H1 (cell line): ENCODE measurements around the gene SEPTIN5. TPM values are rescaled to one million over a fixed set of nuclear protein-coding genes. Genes with fewer than 3 reads are reported as not detected.

Experiments
- CTCF ChIA-PET: fragments of 300-600 bp; sonication (Branson Sonifier 250); formaldehyde crosslinking; loops from one replicate; lab custom pipeline; 2021; ENCODE audit not compliant: partially characterized antibody; lab: Charles Lee
- POLR2A ChIA-PET: fragments of 300-600 bp; sonication (Branson Sonifier 250); formaldehyde crosslinking; loops from one replicate; lab custom pipeline; 2021; ENCODE audit warnings: inconsistent platforms; ENCODE audit not compliant: partially characterized antibody; lab: Charles Lee
- DNase-seq, 2 experiments: peaks; one replicate each; pipeline versions ENCODE4 v3.0.0 to v3.0.0-alpha.2; 2010 to 2022; ENCODE audit warnings: low spot score in 2 of 2, low read depth in 1 of 2, mixed read lengths in 1 of 2
- FAIRE-seq: peaks from 2 replicates; lab custom pipeline; 2011; peaks lifted over from hg19 to GRCh38; lab: Jason Lieb, UNC
- H2AFZ ChIP-seq: 2 replicates; pipeline ENCODE4 v1.8.1; 2012; ENCODE audit warnings: low read length, inconsistent platforms
- H2AK5ac ChIP-seq: 2 replicates; pipeline ENCODE4 v1.6.1; 2013; ENCODE audit warnings: low read depth, low read length
- H2BK120ac ChIP-seq: replicated peaks from 2 replicates; pipeline ENCODE3; 2013; ENCODE audit warnings: low read depth, low read length, inconsistent platforms
- H2BK12ac ChIP-seq: 2 replicates; pipeline ENCODE4 v1.6.1; 2013; ENCODE audit warnings: low read depth, low read length
- H2BK15ac ChIP-seq: 2 replicates; pipeline ENCODE4 v1.6.1; 2013; ENCODE audit warnings: low read length
- H2BK20ac ChIP-seq: 2 replicates; pipeline ENCODE4 v1.6.1; 2013; ENCODE audit warnings: low read length
- H2BK5ac ChIP-seq: 2 replicates; pipeline ENCODE4 v1.6.1; 2013; ENCODE audit warnings: low read depth, low read length
- H3K14ac ChIP-seq: 2 replicates; pipeline ENCODE4 v1.6.1; 2013; ENCODE audit warnings: inconsistent platforms; ENCODE audit not compliant: insufficient read length
- H3K18ac ChIP-seq: 2 replicates; pipeline ENCODE4 v1.6.1; 2013; ENCODE audit warnings: low read length; ENCODE audit errors: extremely low read depth
- H3K23ac ChIP-seq: 2 replicates; pipeline ENCODE4 v1.6.1; 2013; ENCODE audit warnings: inconsistent platforms; ENCODE audit not compliant: insufficient read length
- H3K23me2 ChIP-seq: 2 replicates; pipeline ENCODE4 v1.6.1; 2013; ENCODE audit warnings: low read depth, low read length
- H3K27ac ChIP-seq: 2 replicates; pipeline ENCODE4 v1.6.1; 2011; ENCODE audit warnings: low read depth, low read length, inconsistent platforms
- H3K27me3 ChIP-seq, 4 experiments: replicated peaks in 1 of 4; 1 replicate in 1 of 4; 2 replicates in 3 of 4; pipeline versions ENCODE4 v1.6.1 to v1.8.1; 2011 to 2013; ENCODE audit warnings: low read length in 3 of 4, mild to moderate bottlenecking in 3 of 4, inconsistent platforms in 2 of 4, mixed read lengths in 2 of 4, moderate library complexity in 1 of 4; ENCODE audit not compliant: control insufficient read depth in 3 of 4, insufficient read depth in 3 of 4; ENCODE audit errors: extremely low read depth in 1 of 4
- H3K36me3 ChIP-seq, 4 experiments: 2 replicates each; pipeline versions ENCODE4 v1.6.1 to v1.8.1; 2011 to 2013; ENCODE audit warnings: mild to moderate bottlenecking in 4 of 4, low read length in 3 of 4, moderate library complexity in 2 of 4, control low read depth in 1 of 4, inconsistent platforms in 1 of 4; ENCODE audit not compliant: insufficient read depth in 4 of 4, control insufficient read depth in 2 of 4
- H3K4ac ChIP-seq: replicated peaks from 2 replicates; pipeline ENCODE3; 2013; ENCODE audit warnings: low read length, low read depth, mixed read lengths, inconsistent platforms; ENCODE audit not compliant: insufficient read length
- H3K4me1 ChIP-seq, 4 experiments: replicated peaks in 1 of 4; 1 replicate in 1 of 4; 2 replicates in 3 of 4; pipeline versions ENCODE4 v1.6.1 to v1.8.1; 2011 to 2013; ENCODE audit warnings: low read length in 3 of 4, inconsistent platforms in 2 of 4, mixed read lengths in 1 of 4; ENCODE audit not compliant: insufficient read depth in 4 of 4, control insufficient read depth in 3 of 4
- H3K4me2 ChIP-seq, 2 experiments: 2 replicates each; pipeline versions ENCODE4 v1.6.1 to v1.8.1; 2011 to 2013; ENCODE audit warnings: low read depth in 2 of 2, low read length in 2 of 2, control low read depth in 1 of 2, inconsistent platforms in 1 of 2, mild to moderate bottlenecking in 1 of 2; ENCODE audit not compliant: insufficient read depth in 1 of 2
- H3K4me3 ChIP-seq, 4 experiments: fragments of 200-600, 300-600 bp in 1 of 4; sonication (generic), shearing (Covaris generic), sonication (Bioruptor Twin) in 1 of 4; 2 replicates each; pipeline versions ENCODE4 v1.5.1 to v1.8.1; 2011 to 2016; ENCODE audit warnings: low read length in 4 of 4, low read depth in 3 of 4, control low read depth in 2 of 4, inconsistent platforms in 2 of 4, mild to moderate bottlenecking in 2 of 4, mixed read lengths in 1 of 4, moderate library complexity in 1 of 4; ENCODE audit not compliant: insufficient read depth in 2 of 4; ENCODE audit errors: extremely low read depth in 1 of 4
- H3K56ac ChIP-seq: replicated peaks from 2 replicates; pipeline ENCODE3; 2013; ENCODE audit warnings: low read depth, mild to moderate bottlenecking, mixed read lengths, low read length, inconsistent platforms; ENCODE audit not compliant: insufficient read length
- H3K79me1 ChIP-seq: 2 replicates; pipeline ENCODE4 v1.6.1; 2013; ENCODE audit warnings: low read depth, low read length, control low read depth
- H3K79me2 ChIP-seq, 2 experiments: 2 replicates each; pipeline versions ENCODE4 v1.6.1 to v1.8.1; 2012 to 2013; ENCODE audit warnings: low read length in 2 of 2, mild to moderate bottlenecking in 2 of 2, inconsistent platforms in 1 of 2; ENCODE audit not compliant: insufficient read depth in 2 of 2, control insufficient read depth in 1 of 2
- H3K9ac ChIP-seq, 4 experiments: replicated peaks in 1 of 4; 1 replicate in 1 of 4; 2 replicates in 3 of 4; pipeline versions ENCODE4 v1.6.1 to v1.8.1; 2011 to 2013; ENCODE audit warnings: low read depth in 3 of 4, low read length in 3 of 4, control low read depth in 2 of 4, mild to moderate bottlenecking in 2 of 4, moderate library complexity in 2 of 4, inconsistent platforms in 1 of 4; ENCODE audit errors: extremely low read depth in 1 of 4
- H3K9me3 ChIP-seq, 2 experiments: 2 replicates each; pipeline versions ENCODE4 v1.6.1 to v1.8.1; 2012 to 2013; ENCODE audit warnings: mild to moderate bottlenecking in 2 of 2, moderate library complexity in 2 of 2, control low read depth in 1 of 2, inconsistent platforms in 1 of 2, low read depth in 1 of 2, low read length in 1 of 2, mixed read lengths in 1 of 2; ENCODE audit not compliant: insufficient read depth in 2 of 2
- H4K20me1 ChIP-seq, 2 experiments: replicated peaks in 1 of 2; 2 replicates each; pipeline versions ENCODE3 to v1.8.1; 2011 to 2013; ENCODE audit warnings: inconsistent platforms in 2 of 2, low read length in 2 of 2, mild to moderate bottlenecking in 1 of 2; ENCODE audit not compliant: insufficient read depth in 2 of 2, control insufficient read depth in 1 of 2
- H4K5ac ChIP-seq: 2 replicates; pipeline ENCODE4 v1.6.1; 2013; ENCODE audit warnings: low read length, low read depth, mixed read lengths, inconsistent platforms; ENCODE audit not compliant: insufficient read length
- H4K8ac ChIP-seq: 2 replicates; pipeline ENCODE4 v1.8.0; 2013; ENCODE audit warnings: mild to moderate bottlenecking, moderate library complexity, low read length, inconsistent platforms; ENCODE audit not compliant: insufficient read depth; ENCODE audit errors: extremely low read depth
- H4K91ac ChIP-seq: replicated peaks from 2 replicates; pipeline ENCODE3; 2013; ENCODE audit warnings: low read length, mixed read lengths, inconsistent platforms; ENCODE audit not compliant: insufficient read length
- WGBS, 2 experiments: shearing (Covaris generic) in 1 of 2; methylation state at CpG; one replicate each; pipeline versions ENCODE4 v1.1.6 to v1.1.7; 2013 to 2015; ENCODE audit warnings: low lambda C conversion rate in 2 of 2, mixed read lengths in 2 of 2, inconsistent platforms in 1 of 2, low coverage in 1 of 2, missing lambda C conversion rate in 1 of 2; ENCODE audit not compliant: insufficient replicate concordance in 2 of 2, insufficient coverage in 1 of 2, insufficient read length in 1 of 2; ENCODE audit errors: extremely low coverage in 1 of 2, missing lambda C conversion rate in 1 of 2; 5-methylcytosine and 5-hydroxymethylcytosine counted together
- polyA plus RNA-seq, 7 experiments: library from polyadenylated mRNA; depleted of rRNA in 3 of 7; stranded (reverse) in 5 of 7; unstranded in 2 of 7; fragments of >200 nt in 5 of 7; fragments of 200-250 nt in 2 of 7; gene quantifications; 1 replicate in 5 of 7; 2 replicates in 1 of 7; 4 replicates in 1 of 7; pipeline versions ENCODE4 v1.2.1 to v1.2.3, GENCODE V29; 2011 to 2013; ENCODE audit warnings: missing spikeins in 2 of 7, mixed read lengths in 2 of 7
- total RNA-seq: library from RNA; stranded (reverse); fragmentation: NEBNext Ultra II Directional; extraction: Animal tissue kit (Norgen Biotek cat#: 25700); gene quantifications from 2 replicates; pipeline ENCODE4 v1.2.1, GENCODE V29; 2021

The SEPTIN5 gene
- total and polyA plus RNA-seq, 2 of the 8 experiments (the other 6 are each of a cell fraction or from before 2014, with no cell fraction given): 6.0 to 8.6 TPM

- WGBS, 2 experiments: 89% methylated on average over 10 of the region's 10 CpGs; no CpG with 5 or more reads in 1 of the 2 experiments
Measured at GRCh38 chr22:19701420-19702145, 12.7 kb upstream of the SEPTIN5 start.

More at GRCh38 chr22:19701420-19702145, 12.7 kb upstream of the SEPTIN5 start:
- Histone ChIP-seq H2BK120ac (no peak overlapping the region), H2BK15ac (no peak overlapping the region), H3K23ac (no peak overlapping the region), H3K9me3 (no peaks in the 10 kb centered on the region), H2BK20ac (no peak overlapping the region), H2BK5ac (no peak overlapping the region), H4K5ac (no peak overlapping the region), H3K4me2 (no peak overlapping the region), H3K4me3 (no peak overlapping the region), H2AFZ (no peak overlapping the region), H3K14ac (no peak overlapping the region), H4K8ac (no peak overlapping the region), H2BK12ac (no peak overlapping the region), H3K79me1 (no peaks in the 10 kb centered on the region), H3K27me3 (peaks cover 0 to 7% (median 3%) of the 10 kb centered on the region in 4 experiments; a peak in 2 of 7 replicates), H3K36me3 (no peaks in the 10 kb centered on the region), H2AK5ac (no peak overlapping the region), H3K27ac (no peak overlapping the region), H3K4me1 (peaks cover 0 to 19% (median 14%) of the 10 kb centered on the region in 4 experiments; a peak in 6 of 7 replicates), H3K9ac (no peak overlapping the region), H3K79me2 (no peaks in the 10 kb centered on the region), H4K91ac (no peak overlapping the region), H3K23me2 (no peaks in the 10 kb centered on the region), H4K20me1 (no peaks in the 10 kb centered on the region), H3K56ac (no peak overlapping the region), H3K18ac (no peak overlapping the region), H3K4ac (no peak overlapping the region)
- DNase-seq (no peak), FAIRE-seq (no peak)
- POLR2A ChIA-PET: no interaction called here
- CTCF ChIA-PET: interaction anchor here (0.6 to 7.5 kb wide), 8 partner anchors 7 to 234 kb away, joined by 3 to 76 read pairs (median 3); no protein-coding TSS in a partner anchor
